MM.1S (cell line): ENCODE data around the gene FBXW7.

ENCODE experiments used
- CTCF ChIP-seq: fragments of 300-600 bp; sonication (generic); IDR thresholded peaks from 2 replicates; pipeline ENCODE4 v1.5.1; 2016; ENCODE audit warnings: antibody characterized with exemption, low read length, mixed read lengths
- EZH2 ChIP-seq: fragments of 300-600 bp; sonication (generic); optimal IDR thresholded peaks from 2 replicates; pipeline ENCODE3; 2017; ENCODE audit warnings: low read depth, mild to moderate bottlenecking, antibody characterized with exemption, low read length, mixed read lengths
- EZH2phosphoT487 ChIP-seq: fragments of 300-600 bp; sonication (generic); IDR thresholded peaks from 2 replicates; pipeline ENCODE4 v1.6.1; 2018; ENCODE audit warnings: antibody characterized with exemption, low read length

GRCh38 chr4:152534541-152535359, 1.1 kb downstream of the FBXW7 start:
- TF ChIP-seq CTCF = no peak
- TF ChIP-seq EZH2 = no peak
- TF ChIP-seq EZH2phosphoT487 = no peak
